ENCODE results near the gene LRMDA.

Gene LRMDA

DNA sequence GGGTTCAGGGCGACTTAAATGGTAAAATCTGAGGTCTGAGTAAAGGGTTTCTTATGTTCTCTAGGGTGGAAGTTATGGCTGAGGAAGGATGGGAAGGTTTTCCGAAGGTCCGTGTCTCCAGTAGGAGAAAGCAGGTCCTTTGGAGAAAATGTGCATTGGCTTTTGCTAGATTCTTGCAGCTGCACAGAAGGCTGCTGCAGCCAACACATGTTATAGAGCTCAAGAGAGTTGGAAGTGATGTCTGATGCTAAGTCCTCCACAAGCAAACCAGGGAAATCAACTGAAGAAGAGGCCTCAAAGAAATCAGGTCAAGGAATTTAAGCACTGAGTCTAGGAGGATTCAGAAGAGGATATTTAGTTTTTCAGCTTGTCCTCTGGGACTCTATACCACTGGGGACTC, 404.6 kb downstream of the LRMDA start:
- TF ChIP-seq, protein P1, sequence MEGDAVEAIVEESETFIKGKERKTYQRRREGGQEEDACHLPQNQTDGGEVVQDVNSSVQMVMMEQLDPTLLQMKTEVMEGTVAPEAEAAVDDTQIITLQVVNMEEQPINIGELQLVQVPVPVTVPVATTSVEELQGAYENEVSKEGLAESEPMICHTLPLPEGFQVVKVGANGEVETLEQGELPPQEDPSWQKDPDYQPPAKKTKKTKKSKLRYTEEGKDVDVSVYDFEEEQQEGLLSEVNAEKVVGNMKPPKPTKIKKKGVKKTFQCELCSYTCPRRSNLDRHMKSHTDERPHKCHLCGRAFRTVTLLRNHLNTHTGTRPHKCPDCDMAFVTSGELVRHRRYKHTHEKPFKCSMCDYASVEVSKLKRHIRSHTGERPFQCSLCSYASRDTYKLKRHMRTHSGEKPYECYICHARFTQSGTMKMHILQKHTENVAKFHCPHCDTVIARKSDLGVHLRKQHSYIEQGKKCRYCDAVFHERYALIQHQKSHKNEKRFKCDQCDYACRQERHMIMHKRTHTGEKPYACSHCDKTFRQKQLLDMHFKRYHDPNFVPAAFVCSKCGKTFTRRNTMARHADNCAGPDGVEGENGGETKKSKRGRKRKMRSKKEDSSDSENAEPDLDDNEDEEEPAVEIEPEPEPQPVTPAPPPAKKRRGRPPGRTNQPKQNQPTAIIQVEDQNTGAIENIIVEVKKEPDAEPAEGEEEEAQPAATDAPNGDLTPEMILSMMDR (IDR thresholded peaks at IDR 0.05), result no peak
- no peak overlapping the region for H3K9ac ChIP-seq
- no peaks in the 10 kb centered on the region for H3K4me1 ChIP-seq

DNA sequence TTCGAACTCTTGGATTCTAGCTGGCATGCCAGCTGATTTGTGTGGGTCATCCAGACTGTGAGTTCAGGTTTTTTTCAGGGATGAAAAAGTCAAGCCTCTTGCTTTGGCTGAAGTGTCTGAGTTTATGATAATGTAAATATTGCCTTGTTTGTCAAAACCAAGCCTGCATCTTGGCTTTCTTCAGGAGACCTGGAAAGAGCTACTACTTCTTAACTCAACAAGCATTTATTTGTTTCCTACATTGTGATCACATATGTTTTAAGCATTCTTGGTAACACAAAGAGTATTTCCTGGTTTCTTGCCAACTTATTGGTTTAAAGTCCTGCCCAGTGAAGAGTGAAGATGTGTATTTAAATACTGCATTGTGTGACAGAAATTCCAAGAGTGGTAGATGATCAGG, 407.1 kb downstream of the LRMDA start:
- TF ChIP-seq, protein P1 (IDR thresholded peaks at IDR 0.05), result no peak
- Histone ChIP-seq H3K36me3 (ENCODE audit: control insufficient read depth, insufficient read depth, low read length) (no peaks in the 10 kb centered on the region), H3K9ac (no peak overlapping the region), H3K4me3 (ENCODE audit: low read depth, low read length) (no peak overlapping the region), H3K4me1 (no peaks in the 10 kb centered on the region), H3K4me2 (ENCODE audit: low read length) (no peak overlapping the region), H2AFZ (no peak overlapping the region), H3K9me3 (ENCODE audit: control insufficient read depth, low read length) (no peaks in the 10 kb centered on the region), H3K79me2 (no peaks in the 10 kb centered on the region), H3K27me3 (ENCODE audit: control insufficient read depth, insufficient read depth, low read length) (no peaks in the 10 kb centered on the region), H3K27ac (no peak overlapping the region)

More for the DNA sequence above, 404.6 kb downstream of the LRMDA start:
- H3K4me3 ChIP-seq (ENCODE audit: low read depth, low read length), result no peak overlapping the region
- no peaks in the 10 kb centered on the region for H3K79me2 ChIP-seq
- H3K4me2 ChIP-seq (ENCODE audit: low read length), result no peak overlapping the region
- no peaks in the 10 kb centered on the region for H3K36me3 ChIP-seq (ENCODE audit: control insufficient read depth, insufficient read depth, low read length)
- no peaks in the 10 kb centered on the region for H3K27me3 ChIP-seq (ENCODE audit: control insufficient read depth, insufficient read depth, low read length)
- H2AFZ ChIP-seq, result no peak overlapping the region
- H3K9me3 ChIP-seq (ENCODE audit: control insufficient read depth, low read length), result no peaks in the 10 kb centered on the region
- no peak overlapping the region for H3K27ac ChIP-seq

DNA sequence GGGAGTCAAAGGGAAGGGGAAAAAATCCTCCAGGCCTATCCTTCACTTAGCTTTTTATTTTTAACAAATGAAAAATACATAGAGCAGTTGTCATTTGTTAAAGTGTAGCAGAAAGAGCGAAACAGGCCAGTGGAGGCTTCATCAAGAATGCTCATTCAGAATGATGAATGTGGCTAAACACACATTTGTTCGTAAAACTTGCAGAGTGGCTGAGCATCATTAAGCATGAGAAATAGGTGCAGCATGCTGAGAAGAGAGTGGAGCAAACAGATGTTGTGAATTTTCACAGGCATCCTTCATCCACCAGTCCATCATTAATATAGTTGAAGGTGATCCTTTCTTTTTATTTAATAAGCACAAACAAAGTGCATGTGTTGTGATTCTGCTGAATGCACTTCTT, 407.6 kb downstream of the LRMDA start:
- Histone ChIP-seq H3K27ac (no peak overlapping the region), H3K4me2 (ENCODE audit: low read length) (no peak overlapping the region), H3K36me3 (ENCODE audit: control insufficient read depth, insufficient read depth, low read length) (no peaks in the 10 kb centered on the region), H3K9me3 (ENCODE audit: control insufficient read depth, low read length) (no peaks in the 10 kb centered on the region), H3K9ac (no peak overlapping the region), H3K4me3 (ENCODE audit: low read depth, low read length) (no peak overlapping the region), H3K79me2 (no peaks in the 10 kb centered on the region), H3K27me3 (ENCODE audit: control insufficient read depth, insufficient read depth, low read length) (no peaks in the 10 kb centered on the region), H2AFZ (no peak overlapping the region), H3K4me1 (no peaks in the 10 kb centered on the region)
- TF ChIP-seq, protein P1 (IDR thresholded peaks at IDR 0.05), result no peak

DNA sequence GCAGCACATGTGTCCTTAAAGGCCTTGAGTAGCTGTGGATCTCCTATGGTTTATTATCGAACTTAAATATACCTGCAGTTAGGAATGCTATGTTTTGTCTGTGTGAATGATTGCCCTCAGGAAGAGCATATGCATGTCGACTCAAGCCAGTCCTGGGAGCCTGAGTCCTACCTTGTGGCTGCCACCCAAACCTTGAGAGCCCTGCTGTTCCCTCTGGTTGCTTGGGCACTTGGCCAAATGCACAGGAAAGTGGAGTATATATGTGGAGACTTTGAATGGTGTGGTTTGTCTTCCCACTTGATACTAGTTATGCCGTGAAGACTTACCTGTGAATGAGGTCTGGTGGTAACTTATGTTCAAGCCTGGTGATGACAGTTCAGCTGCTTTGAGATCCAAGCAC, 409.8 kb downstream of the LRMDA start:
- Histone ChIP-seq H3K4me1 (no peaks in the 10 kb centered on the region), H3K9ac (no peak overlapping the region), H3K4me2 (ENCODE audit: low read length) (no peak overlapping the region), H2AFZ (no peak overlapping the region), H3K27me3 (ENCODE audit: control insufficient read depth, insufficient read depth, low read length) (no peaks in the 10 kb centered on the region), H3K27ac (no peak overlapping the region), H3K9me3 (ENCODE audit: control insufficient read depth, low read length) (no peaks in the 10 kb centered on the region), H3K79me2 (no peaks in the 10 kb centered on the region), H3K4me3 (ENCODE audit: low read depth, low read length) (no peak overlapping the region), H3K36me3 (ENCODE audit: control insufficient read depth, insufficient read depth, low read length) (no peaks in the 10 kb centered on the region)
- TF ChIP-seq, protein P1 (IDR thresholded peaks at IDR 0.05), result no peak

DNA sequence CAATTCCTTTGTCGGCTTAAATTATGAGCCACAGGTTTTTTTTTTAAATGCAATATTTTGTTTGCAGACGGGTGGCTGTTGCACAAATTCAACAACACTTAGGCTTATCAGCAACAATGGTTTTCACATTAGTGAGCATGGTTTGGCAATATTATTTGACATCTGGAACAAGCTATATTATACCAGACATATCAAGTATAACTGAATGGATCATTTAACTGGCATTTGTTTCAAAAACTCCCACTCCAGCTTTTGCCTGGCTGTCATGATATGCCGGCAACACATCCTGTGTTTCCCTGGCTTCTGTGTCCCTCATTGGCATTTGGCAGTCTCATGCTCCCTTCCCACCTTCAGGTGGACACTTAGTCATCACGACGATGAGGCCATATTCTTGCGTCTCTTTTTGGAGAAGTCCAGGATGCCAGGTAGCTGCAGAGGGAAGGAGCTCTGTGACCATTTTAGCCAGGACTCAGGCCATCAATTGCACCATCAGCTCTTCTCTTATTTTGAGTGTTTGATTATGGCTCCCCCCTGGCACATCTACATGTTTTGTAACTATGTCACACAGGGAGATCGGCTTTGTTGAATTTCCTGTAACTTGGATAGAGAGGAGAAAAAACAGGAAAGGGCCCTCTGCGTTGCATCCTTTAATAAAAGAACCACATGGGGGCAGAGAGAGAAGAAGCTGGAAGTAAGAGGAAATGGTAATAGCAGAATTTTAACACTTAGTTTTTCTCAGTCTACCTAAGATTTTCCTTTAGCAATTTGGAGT, 413.9 kb downstream of the LRMDA start:
- Histone ChIP-seq H3K36me3 (ENCODE audit: control insufficient read depth, insufficient read depth, low read length) (no peaks in the 10 kb centered on the region), H3K79me2 (no peaks in the 10 kb centered on the region), H2AFZ (no peak overlapping the region), H3K27ac (no peak overlapping the region), H3K9me3 (ENCODE audit: control insufficient read depth, low read length) (no peaks in the 10 kb centered on the region), H3K4me3 (ENCODE audit: low read depth, low read length) (no peak overlapping the region), H3K4me2 (ENCODE audit: low read length) (no peak overlapping the region), H3K4me1 (no peaks in the 10 kb centered on the region), H3K9ac (no peak overlapping the region), H3K27me3 (ENCODE audit: control insufficient read depth, insufficient read depth, low read length) (no peaks in the 10 kb centered on the region)
- TF ChIP-seq, protein P1 (IDR thresholded peaks at IDR 0.05), result no peak

All from parathyroid adenoma (tissue), 2 donors.